22Rv1 (cell line): Measurements from ENCODE around the gene FKRP.

Source experiments
- ZFX ChIP-seq: fragments of 450-650 bp; IDR thresholded peaks from 2 replicates; pipeline ENCODE4 v1.6.1; 2017; ENCODE audit warnings: antibody characterized with exemption, borderline replicate concordance
- TF ChIP-seq, protein P1 (sequence below): fragments of 450-650 bp; IDR thresholded peaks from 2 replicates; pipeline ENCODE4 v1.5.1; 2017; ENCODE audit warnings: mild to moderate bottlenecking

DNA sequence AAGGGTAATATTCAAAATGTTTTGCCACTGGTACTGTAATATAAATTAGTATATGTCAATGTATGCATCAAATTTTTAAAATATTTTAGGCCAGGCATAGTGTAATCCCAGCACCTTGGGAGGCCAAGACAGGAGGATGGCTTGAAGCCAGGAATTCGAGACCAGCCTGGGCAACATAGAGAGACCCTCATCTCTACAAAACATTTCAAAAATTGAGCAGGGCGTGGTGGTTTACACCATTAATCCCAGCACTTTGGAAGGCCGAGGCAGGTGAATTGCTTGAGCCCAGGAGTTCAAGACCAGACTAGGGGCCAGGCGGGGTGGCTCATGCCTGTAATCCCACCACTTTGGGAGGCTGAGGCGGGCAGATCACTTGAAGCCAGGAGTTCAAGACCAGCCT, 14.5 kb downstream of the FKRP start:
- TF ChIP-seq, protein P1, sequence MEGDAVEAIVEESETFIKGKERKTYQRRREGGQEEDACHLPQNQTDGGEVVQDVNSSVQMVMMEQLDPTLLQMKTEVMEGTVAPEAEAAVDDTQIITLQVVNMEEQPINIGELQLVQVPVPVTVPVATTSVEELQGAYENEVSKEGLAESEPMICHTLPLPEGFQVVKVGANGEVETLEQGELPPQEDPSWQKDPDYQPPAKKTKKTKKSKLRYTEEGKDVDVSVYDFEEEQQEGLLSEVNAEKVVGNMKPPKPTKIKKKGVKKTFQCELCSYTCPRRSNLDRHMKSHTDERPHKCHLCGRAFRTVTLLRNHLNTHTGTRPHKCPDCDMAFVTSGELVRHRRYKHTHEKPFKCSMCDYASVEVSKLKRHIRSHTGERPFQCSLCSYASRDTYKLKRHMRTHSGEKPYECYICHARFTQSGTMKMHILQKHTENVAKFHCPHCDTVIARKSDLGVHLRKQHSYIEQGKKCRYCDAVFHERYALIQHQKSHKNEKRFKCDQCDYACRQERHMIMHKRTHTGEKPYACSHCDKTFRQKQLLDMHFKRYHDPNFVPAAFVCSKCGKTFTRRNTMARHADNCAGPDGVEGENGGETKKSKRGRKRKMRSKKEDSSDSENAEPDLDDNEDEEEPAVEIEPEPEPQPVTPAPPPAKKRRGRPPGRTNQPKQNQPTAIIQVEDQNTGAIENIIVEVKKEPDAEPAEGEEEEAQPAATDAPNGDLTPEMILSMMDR = no peak
- no peak for TF ChIP-seq ZFX
